ENCODE data around the gene BANF2.
"Not testable (repeated sequence)": the region's sequence is repeated elsewhere in the genome, so short reads cannot be mapped to it uniquely, and the experiment has no call there.

Gene BANF2

DNA sequence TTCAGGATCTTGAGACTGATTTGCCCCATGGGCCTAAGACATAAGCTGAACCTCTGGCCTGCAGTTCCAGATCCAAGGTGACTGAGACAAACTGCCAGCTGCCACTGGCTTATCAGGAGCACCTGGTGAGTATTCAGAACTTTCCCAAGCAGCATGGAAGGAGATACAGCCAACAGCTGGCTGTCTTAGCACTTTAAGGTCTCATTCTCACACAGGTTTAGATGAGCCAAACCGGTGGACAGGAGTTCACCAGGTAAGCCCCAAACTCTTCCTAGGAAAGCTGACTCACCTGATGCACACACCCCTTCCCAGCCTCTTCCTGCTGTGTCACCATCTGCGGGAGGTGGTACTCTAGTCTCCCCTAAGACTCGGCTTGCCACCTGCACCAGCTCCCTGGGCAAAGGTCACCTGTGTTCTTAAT, at the start of gene BANF2:
Gene BANF2 (plus strand): TSS at position 36 of the 421 bp plus-strand sequence. CDS start 25,060 bp downstream, outside the sequence.
- no peak for DNase-seq (ENCODE audit: low read depth in 2 of 2)

DNA sequence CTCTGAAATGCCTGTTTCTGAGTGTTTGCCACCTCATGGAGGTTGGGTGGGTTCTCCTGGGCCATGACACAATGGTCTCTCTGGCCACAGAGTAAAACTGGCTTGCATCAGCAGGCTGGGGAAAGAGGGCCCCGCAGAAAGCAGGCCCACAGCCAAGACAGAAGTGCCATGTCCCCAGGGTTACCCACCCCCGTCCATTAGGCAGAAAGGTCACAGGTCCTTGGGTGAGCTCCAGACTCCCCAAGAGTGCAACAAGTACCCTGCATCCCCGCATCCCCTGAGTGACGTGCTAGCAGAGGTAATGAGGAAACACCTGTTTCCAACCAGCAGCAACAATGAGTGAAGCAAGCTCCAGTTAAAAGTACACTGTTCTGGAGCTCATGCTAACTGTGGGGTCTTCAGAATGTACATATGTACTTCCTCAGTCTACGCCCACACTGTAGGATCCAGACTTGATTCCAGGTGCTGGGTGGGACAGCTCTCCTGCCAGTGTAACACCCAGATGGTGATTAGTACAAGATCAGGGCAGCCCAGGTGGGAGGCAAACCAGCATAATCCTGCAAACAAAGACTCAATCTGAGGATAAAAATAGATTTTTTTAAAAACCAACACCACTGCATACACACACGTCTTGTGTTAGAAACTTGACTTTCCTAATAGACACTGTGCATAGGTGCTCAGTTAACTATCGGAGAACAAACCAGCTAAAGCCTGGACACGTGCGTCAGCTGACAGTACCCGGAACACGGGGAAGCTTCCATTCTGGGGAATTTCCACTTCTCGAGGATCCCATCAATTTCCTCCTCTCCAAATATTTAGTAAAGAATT, 49.3 kb upstream of the BANF2 start:
- no peak for DNase-seq (ENCODE audit: low read depth in 2 of 2)

DNA sequence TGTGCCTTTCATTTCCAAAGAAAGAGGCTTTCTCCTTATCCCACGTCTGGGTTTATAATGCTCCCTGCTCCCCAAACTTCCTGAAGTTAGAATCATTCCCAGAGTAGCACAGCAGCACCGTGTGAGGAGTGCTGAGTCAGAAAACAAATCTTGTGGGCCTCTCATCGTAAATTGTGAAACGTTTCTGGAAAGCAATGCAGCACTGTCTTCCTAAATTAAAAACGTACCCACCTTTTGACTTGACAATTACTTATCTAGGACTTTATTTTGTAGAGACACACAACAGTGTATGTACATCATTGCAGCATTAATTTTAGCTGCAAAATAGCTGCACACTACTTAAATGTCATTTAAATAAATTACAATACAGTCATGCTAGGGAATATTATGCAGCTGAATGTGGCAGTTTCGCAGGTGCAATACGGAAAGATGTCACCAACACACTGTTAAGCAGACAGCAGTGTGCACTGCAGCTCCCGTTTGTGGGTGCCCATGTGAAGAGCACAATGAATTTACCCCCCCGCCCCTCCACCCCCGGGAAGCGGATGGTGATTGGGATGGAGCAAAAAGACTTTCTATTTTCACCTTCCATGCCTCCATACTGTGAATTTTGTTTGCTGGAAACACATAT, 48.5 kb upstream of the BANF2 start:
- no peak for DNase-seq (ENCODE audit: low read depth in 2 of 2)

DNA sequence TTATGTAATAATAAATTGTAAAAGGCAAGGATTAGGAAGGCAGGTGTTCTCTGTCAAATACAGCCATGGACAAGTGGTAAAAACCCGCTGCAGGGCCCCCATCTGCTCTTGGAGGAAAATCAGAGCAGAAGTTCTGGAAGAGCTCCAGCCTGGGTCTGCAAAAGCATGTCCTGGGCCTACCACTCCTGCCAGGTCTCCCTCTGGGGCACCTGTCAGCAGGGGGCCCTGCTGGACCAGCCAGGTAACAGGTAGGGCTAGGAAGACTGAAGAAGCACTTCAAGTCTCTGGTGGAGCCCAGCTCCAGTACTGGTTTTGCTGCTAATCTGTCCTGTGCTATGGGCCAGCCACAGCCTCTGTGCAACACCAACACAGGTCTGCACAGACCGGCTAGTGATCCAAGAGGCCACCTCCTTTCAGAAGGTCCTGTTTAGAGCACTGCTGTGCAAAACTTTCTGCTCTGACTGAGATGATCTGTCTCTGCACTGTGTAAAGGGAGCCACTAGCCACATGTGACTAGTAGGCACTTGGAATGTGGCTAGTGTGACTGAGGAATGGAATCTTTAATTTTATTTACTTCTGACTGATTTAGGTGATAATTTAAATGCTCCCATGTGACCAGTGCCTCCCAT, 47.9 kb upstream of the BANF2 start:
- no peak for DNase-seq (ENCODE audit: low read depth in 2 of 2)

DNA sequence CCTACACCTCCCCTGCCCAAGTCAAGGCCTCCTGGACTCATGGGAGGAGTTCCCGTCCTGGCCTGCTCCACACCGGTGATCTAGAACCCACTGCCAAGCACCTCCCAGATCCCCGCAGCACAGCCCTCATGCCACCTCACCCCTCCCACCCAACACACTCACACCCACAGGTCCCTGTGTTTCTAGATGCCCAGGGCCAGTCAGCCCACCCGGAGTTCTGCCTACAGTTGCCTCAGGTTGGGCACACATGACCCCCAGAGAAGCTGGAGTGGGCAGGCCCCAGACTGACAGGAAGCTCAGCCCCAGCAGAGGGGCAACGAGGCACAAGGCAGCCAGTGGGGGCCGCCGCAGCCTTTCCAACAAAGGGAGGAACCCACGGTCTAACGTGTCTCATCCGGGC, 47.4 kb upstream of the BANF2 start:
- no peak for DNase-seq (ENCODE audit: low read depth in 2 of 2)

DNA sequence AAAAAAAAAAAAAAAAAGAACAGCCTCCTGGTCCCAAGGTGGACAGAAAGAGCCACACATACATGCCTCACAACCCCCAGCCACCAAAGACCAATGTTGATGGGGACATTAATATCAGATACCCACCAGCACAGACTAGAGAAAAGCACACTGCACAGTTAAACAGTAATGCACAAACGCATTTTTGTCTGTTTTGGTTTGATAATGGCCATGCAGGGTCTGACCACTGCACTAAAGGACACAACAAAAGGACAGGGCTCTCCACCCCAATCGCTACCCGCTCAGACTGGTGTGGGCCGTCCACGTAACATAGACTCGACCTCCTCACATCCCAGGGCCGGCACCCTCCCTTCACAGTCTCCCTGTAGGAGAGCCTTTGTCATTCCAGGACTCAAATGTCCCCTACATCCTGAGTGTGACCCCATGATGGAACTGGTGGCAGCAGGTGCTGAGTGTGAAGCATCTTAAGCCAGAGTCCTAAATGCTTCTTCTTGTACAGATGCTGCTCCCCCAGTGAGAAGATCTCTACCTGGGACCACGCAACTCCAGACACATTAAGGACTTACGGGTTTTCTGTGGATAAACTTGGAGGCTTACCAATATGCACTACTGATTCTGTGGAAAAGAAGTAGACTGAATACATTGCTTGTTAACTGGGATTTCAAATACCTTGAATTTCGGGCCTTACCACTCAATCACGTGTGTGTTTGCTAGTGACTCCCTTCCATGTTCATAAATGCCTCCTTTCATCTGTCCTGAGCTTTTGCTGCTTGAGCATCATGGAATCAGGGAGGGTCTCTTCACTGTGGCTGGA, 45.7 kb upstream of the BANF2 start:
- no peak for DNase-seq (ENCODE audit: low read depth in 2 of 2)

- DNase-seq (ENCODE audit: low read depth in 2 of 2), result no peak
These were observed 45.0 kb upstream of the BANF2 start for GRCh38 chr20:17654649-17655285.

DNA sequence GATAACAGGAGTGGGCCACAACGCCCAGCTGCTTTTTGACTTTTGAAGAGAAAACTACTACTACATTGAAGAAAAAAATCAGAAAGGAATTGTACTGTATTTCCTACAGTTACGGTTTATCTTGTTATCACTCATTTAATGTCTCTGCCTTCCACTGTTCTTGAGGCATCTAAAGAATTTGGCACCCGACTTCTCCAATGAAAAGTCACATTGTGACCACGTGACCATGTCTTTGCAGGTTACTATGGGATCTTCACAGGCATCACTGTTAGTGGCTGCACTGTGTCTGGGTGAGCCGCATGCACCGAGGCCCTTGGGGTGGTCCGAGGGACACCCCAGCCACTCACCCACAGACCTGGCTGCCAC, 44.5 kb upstream of the BANF2 start:
- DNase-seq (ENCODE audit: low read depth in 2 of 2), result no peak

DNA sequence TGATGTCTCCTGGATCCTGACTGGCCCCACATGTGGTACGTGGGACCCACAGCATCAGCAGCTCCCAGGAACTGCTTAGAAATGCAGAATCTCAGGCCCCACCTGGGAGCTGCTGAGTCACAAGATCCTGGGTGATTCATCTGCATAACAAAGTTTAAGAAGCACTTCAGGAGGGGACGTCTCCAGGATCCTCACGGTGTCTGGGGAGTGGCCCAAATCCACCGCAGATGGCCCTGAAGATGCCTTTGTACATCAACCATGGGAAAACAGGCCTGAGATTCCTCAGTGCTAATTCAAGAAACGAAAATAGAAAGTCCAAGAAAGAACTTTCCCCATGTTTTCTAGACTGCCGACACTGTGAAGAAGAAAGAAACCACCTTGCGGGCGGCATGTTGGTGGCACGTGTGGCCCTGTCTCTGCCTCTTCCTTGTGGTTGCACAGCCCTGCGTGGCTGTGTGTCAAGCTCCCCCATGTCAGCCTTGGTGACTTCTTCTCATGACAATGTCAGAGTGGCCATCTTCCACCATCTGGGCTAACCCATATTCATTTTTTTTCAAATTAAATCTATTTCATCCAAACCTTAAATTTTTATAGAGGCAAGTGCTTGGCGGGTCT, 43.8 kb upstream of the BANF2 start:
- DNase-seq (ENCODE audit: low read depth in 2 of 2), result no peak

DNA sequence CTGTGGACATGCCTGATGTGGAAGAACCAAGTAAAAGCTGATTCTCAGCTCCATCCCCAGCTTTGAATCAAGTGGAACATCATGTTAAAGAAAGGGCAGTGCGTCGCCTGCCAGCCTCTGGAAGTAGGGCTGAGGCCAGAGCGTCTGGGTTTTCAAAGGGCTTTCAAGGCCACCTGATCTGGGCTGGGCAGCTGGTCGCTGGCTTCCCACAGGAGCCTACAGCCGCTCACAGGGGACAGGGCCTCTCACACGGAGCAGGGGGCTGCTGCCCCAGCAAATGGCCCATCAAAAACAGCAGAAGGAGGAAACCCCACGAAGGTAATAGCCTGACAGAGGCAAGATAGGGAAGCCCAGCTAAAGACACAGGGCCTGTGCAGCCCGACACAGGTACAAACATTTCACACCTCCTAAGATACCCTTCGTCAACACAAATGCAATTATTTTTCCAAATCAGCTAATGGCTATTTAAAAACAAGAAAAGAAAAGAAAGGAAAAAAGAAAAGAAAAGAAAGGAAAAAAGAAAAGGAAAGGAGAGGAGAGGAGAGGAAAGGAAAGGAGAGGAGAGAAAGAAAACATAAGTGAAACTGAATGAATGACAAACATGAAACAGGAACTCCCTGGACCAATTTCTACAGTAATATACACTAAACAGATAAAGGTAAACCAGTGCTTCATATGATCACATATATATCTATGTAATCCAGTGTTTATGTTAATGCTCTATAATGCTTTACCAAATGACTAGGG, 42.5 kb upstream of the BANF2 start:
- DNase-seq (ENCODE audit: low read depth in 2 of 2), result no peak

- no peak for DNase-seq (ENCODE audit: low read depth in 2 of 2)
These were observed 41.7 kb upstream of the BANF2 start for GRCh38 chr20:17657898-17658647.

DNA sequence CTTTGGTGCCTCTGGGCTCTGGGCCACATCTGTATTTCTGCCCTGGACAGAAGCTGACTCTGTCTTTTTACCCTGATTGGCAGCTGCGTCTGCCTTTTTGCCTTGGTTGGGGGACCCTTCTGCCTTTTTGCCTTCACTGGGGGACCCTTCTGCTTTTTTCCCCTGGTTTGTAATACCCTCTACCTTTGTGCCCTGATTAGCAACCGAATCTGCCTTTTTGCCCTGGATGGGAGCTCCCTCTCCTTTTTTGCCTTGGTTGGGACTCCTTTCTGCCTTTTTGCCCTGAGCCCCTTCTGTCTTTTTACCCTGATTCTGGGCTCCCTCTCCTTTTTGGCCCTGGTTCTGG, 41.1 kb upstream of the BANF2 start:
- DNase-seq (ENCODE audit: low read depth in 2 of 2), result no peak

- not testable (repeated sequence) for DNase-seq (ENCODE audit: low read depth in 2 of 2)
These were observed 40.4 kb upstream of the BANF2 start for GRCh38 chr20:17659344-17659743.

- no peak for DNase-seq (ENCODE audit: low read depth in 2 of 2)
These were observed 40.0 kb upstream of the BANF2 start for GRCh38 chr20:17659801-17660200.

GRCh38 chr20:17660667-17661066, 39.1 kb upstream of the BANF2 start:
- no peak for DNase-seq (ENCODE audit: low read depth in 2 of 2)

DNA sequence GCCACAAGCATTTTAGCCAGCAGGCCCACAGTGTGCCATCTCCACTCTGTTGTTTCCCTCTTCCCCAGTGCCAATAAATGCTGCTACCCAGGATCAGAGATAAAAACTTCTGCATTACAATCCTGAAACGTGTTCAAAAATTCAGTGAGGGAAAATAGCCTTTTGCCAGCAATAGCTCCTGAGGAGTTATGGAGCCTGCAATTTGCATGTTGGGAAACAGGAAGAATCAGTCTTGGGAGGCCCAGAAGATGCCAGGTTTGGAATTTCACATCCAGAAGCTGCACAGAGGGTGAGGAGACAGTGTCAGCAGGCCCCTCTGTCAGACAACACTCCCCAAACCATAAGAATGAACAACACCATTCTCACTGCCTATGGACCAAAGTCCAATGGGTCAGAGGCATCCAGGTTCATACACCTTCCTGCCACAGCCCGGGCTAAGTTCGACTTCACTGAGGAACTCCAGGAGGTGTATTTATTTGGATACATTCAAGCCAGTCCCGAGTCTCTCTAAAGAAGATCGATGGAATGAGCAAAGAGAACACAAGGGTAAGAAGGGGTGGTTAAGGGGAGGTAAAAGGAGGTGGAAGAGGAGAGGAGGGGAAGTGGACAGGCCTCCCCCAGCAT, 38.5 kb upstream of the BANF2 start:
- no peak for DNase-seq (ENCODE audit: low read depth in 2 of 2)

DNA sequence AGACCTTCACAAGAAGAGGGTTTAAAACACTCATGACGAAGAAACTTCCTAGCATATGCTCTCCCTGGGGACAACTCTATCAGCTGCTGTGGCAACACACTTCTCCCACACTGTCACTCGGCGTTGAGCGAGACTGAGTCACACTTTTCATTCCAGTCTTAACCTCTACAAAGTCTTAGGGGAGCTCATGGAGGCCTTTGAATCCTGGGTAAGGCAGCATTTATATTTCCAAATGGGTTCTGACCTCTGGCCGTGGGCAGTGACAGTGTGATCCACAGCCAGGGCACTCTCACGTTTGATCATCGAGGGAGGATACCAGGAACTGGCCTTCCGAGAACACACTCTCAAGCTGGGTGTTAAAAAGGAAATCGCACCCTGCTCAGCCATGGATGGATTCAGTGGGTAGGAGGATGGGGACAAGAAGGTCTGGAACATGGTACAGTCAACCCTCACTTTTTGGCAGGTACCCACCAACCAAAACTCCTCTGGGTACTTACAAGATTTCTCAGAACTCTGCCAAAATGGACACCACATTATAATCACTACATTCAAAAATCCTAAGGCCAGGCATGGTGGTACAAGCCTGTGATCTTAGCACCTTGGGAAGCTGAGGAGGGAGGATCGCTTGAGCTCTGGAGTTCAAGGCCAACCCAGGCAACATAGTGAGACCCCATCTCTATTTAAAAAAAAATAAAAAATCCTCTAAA, 37.3 kb upstream of the BANF2 start:
- no peak for DNase-seq (ENCODE audit: low read depth in 2 of 2)

DNA sequence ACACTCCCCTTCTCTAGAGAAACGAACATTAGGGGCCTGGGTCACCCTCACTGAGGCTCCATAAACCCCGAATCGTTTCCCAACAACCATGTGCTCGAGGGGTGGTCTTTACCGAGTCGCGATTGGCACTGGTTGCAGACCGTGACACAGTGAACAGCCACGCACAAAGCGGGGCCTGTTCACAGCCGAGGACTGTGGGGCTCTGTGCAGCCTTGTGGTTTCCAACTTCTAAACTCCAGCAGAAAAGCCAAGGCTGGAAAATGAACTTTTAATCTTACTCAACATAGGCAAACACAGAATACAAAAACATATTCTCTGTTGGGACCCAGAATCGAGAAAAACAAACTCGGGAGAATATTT, 36.7 kb upstream of the BANF2 start:
- no peak for DNase-seq (ENCODE audit: low read depth in 2 of 2)

DNA sequence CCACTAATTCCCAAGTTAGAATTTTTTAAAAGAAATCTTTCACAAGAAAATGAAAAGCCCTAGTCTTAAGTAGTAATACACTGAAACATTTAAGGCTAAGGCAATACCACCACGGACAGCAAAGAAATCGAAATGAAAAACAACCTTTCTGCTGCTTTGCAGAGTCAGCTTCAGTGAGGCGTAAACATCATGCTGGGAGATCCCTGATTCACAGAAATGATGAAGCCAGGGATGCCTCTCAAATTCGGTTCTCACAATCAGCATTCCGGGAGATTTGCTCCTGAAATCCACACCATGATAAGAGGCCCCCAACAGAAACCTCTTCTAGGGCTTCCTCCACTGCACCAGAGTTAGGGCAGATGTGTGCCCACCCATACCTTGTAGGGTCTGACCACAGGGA, 36.3 kb upstream of the BANF2 start:
- DNase-seq (ENCODE audit: low read depth in 2 of 2), result no peak
